GM23248 (cell line): ENCODE results near the gene PSMB11. TPM values are rescaled to one million over a fixed set of nuclear protein-coding genes. Genes with fewer than 3 reads are reported as not detected.
A peak's percentile ranks its signal among the peaks of the same experiment; 100 is the strongest.

Source experiments
- DNase-seq: peaks from one replicate; pipeline ENCODE4 v3.0.0-alpha.2; 2015
- H2AFZ ChIP-seq: fragments of 200-600 bp; sonication (generic); 2 replicates; pipeline ENCODE4 v1.6.1; 2016; ENCODE audit warnings: antibody characterized with exemption
- H3F3A ChIP-seq: fragments of 200-600 bp; sonication (generic); 2 replicates; pipeline ENCODE4 v1.6.1; 2016; ENCODE audit warnings: mild to moderate bottlenecking, antibody characterized with exemption, mixed run types; ENCODE audit not compliant: insufficient read depth
- H3K27ac ChIP-seq: fragments of 200-600 bp; sonication (generic); 2 replicates; pipeline ENCODE4 v1.5.1; 2016; ENCODE audit warnings: mild to moderate bottlenecking
- H3K27me3 ChIP-seq: fragments of 200-600 bp; sonication (generic); replicated peaks from 2 replicates; pipeline ENCODE4 v1.6.1; 2016; ENCODE audit warnings: mild to moderate bottlenecking; ENCODE audit not compliant: insufficient read depth
- H3K36me3 ChIP-seq: fragments of 200-600 bp; sonication (generic); 2 replicates; pipeline ENCODE4 v1.6.1; 2016; ENCODE audit warnings: low read depth, mild to moderate bottlenecking
- H3K4me1 ChIP-seq: fragments of 200-600 bp; sonication (generic); 2 replicates; pipeline ENCODE4 v1.6.1; 2016; ENCODE audit warnings: mild to moderate bottlenecking; ENCODE audit not compliant: insufficient read depth
- H3K4me2 ChIP-seq: fragments of 200-600 bp; sonication (generic); one replicate; pipeline ENCODE4 v1.6.1; 2016; ENCODE audit warnings: mild to moderate bottlenecking; ENCODE audit not compliant: unreplicated experiment
- H3K4me3 ChIP-seq: fragments of 200-600 bp; sonication (generic); 2 replicates; pipeline ENCODE4 v1.5.1; 2016; ENCODE audit warnings: mild to moderate bottlenecking
- H3K79me2 ChIP-seq: fragments of 200-600 bp; sonication (generic); 2 replicates; pipeline ENCODE4 v1.6.1; 2016; ENCODE audit warnings: mild to moderate bottlenecking; ENCODE audit not compliant: insufficient read depth
- H3K9ac ChIP-seq: fragments of 200-600 bp; sonication (generic); 2 replicates; pipeline ENCODE4 v1.6.1; 2016; ENCODE audit warnings: mild to moderate bottlenecking
- H3K9me2 ChIP-seq: fragments of 200-600 bp; sonication (generic); 2 replicates; pipeline ENCODE4 v1.6.1; 2016; ENCODE audit warnings: mixed run types, mild to moderate bottlenecking, moderate library complexity; ENCODE audit not compliant: insufficient read depth
- H3K9me3 ChIP-seq: fragments of 200-600 bp; sonication (generic); one replicate; pipeline ENCODE4 v1.6.1; 2017; ENCODE audit warnings: low read depth
- H4K20me1 ChIP-seq: fragments of 200-600 bp; sonication (generic); 2 replicates; pipeline ENCODE4 v1.6.0; 2016; ENCODE audit not compliant: insufficient read depth
- EZH2 ChIP-seq: fragments of 200-600 bp; sonication (generic); IDR thresholded peaks from 2 replicates; pipeline ENCODE4 v1.6.1; 2018; ENCODE audit warnings: antibody characterized with exemption, mild to moderate bottlenecking; ENCODE audit not compliant: insufficient read depth, poor library complexity, severe bottlenecking
- EZH2phosphoT487 ChIP-seq: fragments of 200-600 bp; sonication (generic); IDR thresholded peaks from 2 replicates; pipeline ENCODE4 v1.6.1; 2018; ENCODE audit warnings: antibody characterized with exemption, moderate library complexity, mild to moderate bottlenecking, low read depth; ENCODE audit not compliant: insufficient read depth
- WGBS, 2 experiments: methylation state at CpG; one replicate each; pipeline ENCODE4 v1.1.6; 2015 to 2017; ENCODE audit warnings: low lambda C conversion rate in 2 of 2, low coverage in 1 of 2; ENCODE audit errors: missing lambda C conversion rate in 2 of 2; 5-methylcytosine and 5-hydroxymethylcytosine counted together
- in situ Hi-C: fragments of 300-500 bp; cut with MboI; formaldehyde crosslinking; loops from 2 replicates; pipeline ENCODE4 v1.15.0; 2020
- polyA plus RNA-seq: library from polyadenylated mRNA; unstranded; fragments of >200 nt; fragmentation: Nextera tagmentation; extraction: Ambion mirVana; gene quantifications from 2 replicates; pipeline ENCODE4 v1.2.1, GENCODE V29; 2016
- total RNA-seq: library from RNA; depleted of rRNA; stranded (reverse); fragments of >200 nt; shearing (Covaris generic); gene quantifications from 2 replicates; pipeline ENCODE4 v1.2.3, GENCODE V29; 2014

Gene PSMB11
- total and polyA plus RNA-seq, 2 experiments from 2014 or later: not detected

GRCh38 chr14:23089498-23090253, 47.7 kb downstream of the PSMB11 start:
- peaks cover 92% of the 10 kb centered on the region for H3K79me2 ChIP-seq
- peaks cover 65% of the 10 kb centered on the region for H3K36me3 ChIP-seq
- peaks cover 52% of the 10 kb centered on the region for H3F3A ChIP-seq
- DNase-seq: no peak
- in situ Hi-C loops: no loop called here
- H3K4me3 ChIP-seq: no peak overlapping the region
- H3K9ac ChIP-seq: no peak overlapping the region
- TF ChIP-seq EZH2: no peak
- no peak for TF ChIP-seq EZH2phosphoT487
- no peaks in the 10 kb centered on the region for H3K27me3 ChIP-seq
- H3K4me1 ChIP-seq: peaks cover 33% of the 10 kb centered on the region
- H3K27ac ChIP-seq: no peak overlapping the region
- no peak overlapping the region for H2AFZ ChIP-seq
- H3K9me2 ChIP-seq: no peaks in the 10 kb centered on the region
- 0 out of 2 replicates have a peak, but pooled peaks cover 3% of the 10 kb centered on the region for H4K20me1 ChIP-seq
- no peak overlapping the region for H3K4me2 ChIP-seq
- WGBS, 2 experiments: 90 to 93% methylated on average over 12 of the region's 12 CpGs
- H3K9me3 ChIP-seq: no peaks in the 10 kb centered on the region

DNA sequence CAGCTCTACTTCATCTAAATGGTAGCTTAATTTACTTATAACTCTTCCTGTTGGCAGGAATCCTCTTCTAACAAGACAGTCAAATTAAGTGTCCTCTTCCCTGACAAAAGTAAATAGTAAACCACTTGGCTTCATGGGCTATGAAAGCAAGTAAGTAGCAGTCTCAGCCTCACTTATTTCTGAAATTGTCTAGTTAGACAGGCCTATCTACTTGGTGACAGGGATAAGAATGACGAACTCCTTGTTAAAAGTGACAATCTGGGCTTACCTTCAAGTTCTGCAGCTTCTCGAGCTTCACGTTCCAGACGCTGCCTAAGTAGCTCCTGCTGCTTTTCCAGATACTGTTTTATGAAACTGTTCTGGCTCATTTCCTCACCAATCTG, 48.2 kb downstream of the PSMB11 start:
- no peak overlapping the region for H3K27ac ChIP-seq
- in situ Hi-C loops: no loop called here
- H3K4me2 ChIP-seq: no peak overlapping the region
- peaks cover 90% of the 10 kb centered on the region for H3K79me2 ChIP-seq
- H3K4me3 ChIP-seq: no peak overlapping the region
- no peaks in the 10 kb centered on the region for H3K27me3 ChIP-seq
- peaks cover 46% of the 10 kb centered on the region for H3F3A ChIP-seq
- WGBS, 2 experiments: 66 to 74% methylated on average over 4 of the region's 4 CpGs
- H3K36me3 ChIP-seq: peaks cover 60% of the 10 kb centered on the region
- no peaks in the 10 kb centered on the region for H3K9me3 ChIP-seq
- H2AFZ ChIP-seq: no peak overlapping the region
- H3K9me2 ChIP-seq: no peaks in the 10 kb centered on the region
- H4K20me1 ChIP-seq: 0 out of 2 replicates have a peak, but pooled peaks cover 3% of the 10 kb centered on the region
- TF ChIP-seq EZH2phosphoT487: no peak
- TF ChIP-seq EZH2: no peak
- DNase-seq: no peak
- H3K4me1 ChIP-seq: peaks cover 28% of the 10 kb centered on the region
- H3K9ac ChIP-seq: no peak overlapping the region

DNA sequence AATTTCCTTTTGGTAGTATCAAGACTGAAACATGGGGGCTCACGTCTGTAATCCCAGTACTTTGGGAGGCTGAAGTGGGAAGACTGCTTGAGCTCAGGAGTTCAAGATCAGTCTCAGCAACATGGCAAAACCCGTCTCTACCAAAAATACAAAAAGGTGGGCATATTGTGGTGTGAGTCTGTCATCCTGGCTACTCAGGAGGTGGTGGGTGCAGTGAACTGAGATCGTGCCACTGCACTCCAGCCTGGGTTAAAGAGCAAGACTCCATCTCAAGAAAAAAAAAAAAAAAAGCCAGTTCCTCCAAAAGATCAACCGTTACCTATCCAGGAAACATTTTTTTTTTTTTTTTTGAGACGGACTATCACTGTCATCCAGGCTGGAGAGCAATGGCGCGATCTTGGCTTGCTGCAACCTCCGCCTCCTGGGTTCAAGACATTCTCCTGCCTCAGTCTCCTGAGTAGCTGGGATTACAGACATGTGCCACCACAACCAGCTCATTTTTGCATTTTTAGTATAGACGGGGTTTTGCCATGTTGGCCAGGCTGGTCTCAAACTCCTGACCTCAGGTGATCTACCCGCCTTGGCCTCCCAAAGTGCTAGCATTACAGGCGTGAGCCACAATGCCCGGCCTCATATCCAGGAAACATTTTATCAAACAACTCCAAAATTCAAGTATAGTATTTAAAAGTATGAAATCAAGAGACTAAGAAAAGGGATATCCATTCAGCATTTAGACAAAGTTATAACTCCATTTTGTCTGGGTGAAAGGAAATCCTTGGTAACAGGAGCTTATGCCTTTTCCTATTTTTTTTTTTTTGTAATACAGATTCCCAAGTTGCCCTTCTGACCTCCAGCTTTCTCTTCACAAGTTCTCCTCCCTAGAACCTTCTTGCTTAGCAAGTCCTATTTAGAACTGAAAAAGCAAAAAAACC, 49.5 kb downstream of the PSMB11 start:
- H3K27me3 ChIP-seq: no peaks in the 10 kb centered on the region
- no peak overlapping the region for H3K4me3 ChIP-seq
- TF ChIP-seq EZH2phosphoT487 (no peak), EZH2 (no peak)
- no peaks in the 10 kb centered on the region for H3K9me3 ChIP-seq
- H4K20me1 ChIP-seq: no peaks in the 10 kb centered on the region
- in situ Hi-C loops: no loop called here
- H3K9me2 ChIP-seq: no peaks in the 10 kb centered on the region
- H3K79me2 ChIP-seq: peaks cover 91% of the 10 kb centered on the region
- H3K36me3 ChIP-seq: peaks cover 50% of the 10 kb centered on the region
- no peak overlapping the region for H3K4me2 ChIP-seq
- WGBS, 2 experiments: 85 to 90% methylated on average over 11 to 12 of the region's 12 CpGs
- no peak overlapping the region for H3K9ac ChIP-seq
- H3K4me1 ChIP-seq: peaks cover 18% of the 10 kb centered on the region
- DNase-seq: no peak
- H2AFZ ChIP-seq: no peak overlapping the region
- peaks cover 40% of the 10 kb centered on the region for H3F3A ChIP-seq
- H3K27ac ChIP-seq: no peak overlapping the region

GRCh38 chr14:23093104-23093503, 51.1 kb downstream of the PSMB11 start:
- no peak for DNase-seq
- in situ Hi-C loops: no loop called here
- Histone ChIP-seq H3K9me3 (no peaks in the 10 kb centered on the region), H3K4me3 (peak overlapping the region; percentile 98), H3K4me1 (peaks cover 30% of the 10 kb centered on the region), H3K4me2 (peak overlapping the region; percentile 98), H3K9me2 (no peaks in the 10 kb centered on the region), H2AFZ (no peak overlapping the region), H3K36me3 (peaks cover 45% of the 10 kb centered on the region), H3K27ac (no peak overlapping the region), H3K27me3 (no peaks in the 10 kb centered on the region), H3K79me2 (peaks cover 91% of the 10 kb centered on the region), H3F3A (peaks cover 25% of the 10 kb centered on the region), H3K9ac (peak overlapping the region; percentile 94), H4K20me1 (peaks cover 8% of the 10 kb centered on the region; the same call in 1 of the 2 replicates)
- TF ChIP-seq EZH2 (no peak), EZH2phosphoT487 (no peak)
- 49 to 51% methylated on average over 2 of the region's 2 CpGs for WGBS, 2 experiments
